RWPE1 (cell line): ENCODE data around the gene CALHM2.

Experiments used
- CTCF ChIA-PET: fragments of 350-600 bp; sonication (Branson Sonifier 250); formaldehyde crosslinking; extraction: SDS; loops from one replicate; lab custom pipeline; 2021; lab: Yijun Ruan, JAX
- POLR2A ChIA-PET: fragments of 400-600 bp; formaldehyde crosslinking; extraction: SDS; loops from one replicate; lab custom pipeline; 2020; ENCODE audit warnings: antibody characterized with exemption; ENCODE audit not compliant: low non-redundant PET; lab: Yijun Ruan, JAX
- DNase-seq: peaks from one replicate; pipeline ENCODE4 v3.0.0; 2012; ENCODE audit warnings: low spot score
- H3K27ac ChIP-seq: fragments of 450-650 bp; 2 replicates; pipeline ENCODE4 v1.5.1; 2017
- TF ChIP-seq, protein P1 (sequence below): fragments of 450-650 bp; conservative IDR thresholded peaks from 2 replicates; pipeline ENCODE4 v1.5.1; 2017; ENCODE audit warnings: low read depth, mild to moderate bottlenecking

Gene CALHM2

DNA sequence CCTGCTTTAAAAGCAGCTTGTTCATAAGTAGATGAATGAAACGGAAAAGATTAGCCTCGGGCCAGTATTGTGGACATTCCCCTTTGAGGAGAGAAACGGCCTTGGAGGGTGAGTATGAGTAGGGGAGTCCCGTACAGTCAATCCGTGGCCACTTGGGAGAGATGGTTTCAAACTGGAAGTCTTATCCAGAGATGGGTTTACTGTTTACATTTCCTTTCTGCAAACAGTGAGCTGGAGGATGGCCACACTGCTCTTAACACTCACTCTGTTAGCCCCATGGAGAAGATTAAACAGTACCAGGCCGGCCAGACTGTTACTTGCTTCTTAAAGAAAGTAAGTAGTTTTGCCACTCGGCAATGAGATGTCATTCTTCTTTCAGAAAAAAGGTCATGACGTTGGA, 20.3 kb downstream of the CALHM2 start:
- H3K27ac ChIP-seq = no peak overlapping the region
- POLR2A ChIA-PET = no interaction called here
- DNase-seq = no peak
- TF ChIP-seq, protein P1, sequence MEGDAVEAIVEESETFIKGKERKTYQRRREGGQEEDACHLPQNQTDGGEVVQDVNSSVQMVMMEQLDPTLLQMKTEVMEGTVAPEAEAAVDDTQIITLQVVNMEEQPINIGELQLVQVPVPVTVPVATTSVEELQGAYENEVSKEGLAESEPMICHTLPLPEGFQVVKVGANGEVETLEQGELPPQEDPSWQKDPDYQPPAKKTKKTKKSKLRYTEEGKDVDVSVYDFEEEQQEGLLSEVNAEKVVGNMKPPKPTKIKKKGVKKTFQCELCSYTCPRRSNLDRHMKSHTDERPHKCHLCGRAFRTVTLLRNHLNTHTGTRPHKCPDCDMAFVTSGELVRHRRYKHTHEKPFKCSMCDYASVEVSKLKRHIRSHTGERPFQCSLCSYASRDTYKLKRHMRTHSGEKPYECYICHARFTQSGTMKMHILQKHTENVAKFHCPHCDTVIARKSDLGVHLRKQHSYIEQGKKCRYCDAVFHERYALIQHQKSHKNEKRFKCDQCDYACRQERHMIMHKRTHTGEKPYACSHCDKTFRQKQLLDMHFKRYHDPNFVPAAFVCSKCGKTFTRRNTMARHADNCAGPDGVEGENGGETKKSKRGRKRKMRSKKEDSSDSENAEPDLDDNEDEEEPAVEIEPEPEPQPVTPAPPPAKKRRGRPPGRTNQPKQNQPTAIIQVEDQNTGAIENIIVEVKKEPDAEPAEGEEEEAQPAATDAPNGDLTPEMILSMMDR = no peak
- CTCF ChIA-PET = no interaction called here

DNA sequence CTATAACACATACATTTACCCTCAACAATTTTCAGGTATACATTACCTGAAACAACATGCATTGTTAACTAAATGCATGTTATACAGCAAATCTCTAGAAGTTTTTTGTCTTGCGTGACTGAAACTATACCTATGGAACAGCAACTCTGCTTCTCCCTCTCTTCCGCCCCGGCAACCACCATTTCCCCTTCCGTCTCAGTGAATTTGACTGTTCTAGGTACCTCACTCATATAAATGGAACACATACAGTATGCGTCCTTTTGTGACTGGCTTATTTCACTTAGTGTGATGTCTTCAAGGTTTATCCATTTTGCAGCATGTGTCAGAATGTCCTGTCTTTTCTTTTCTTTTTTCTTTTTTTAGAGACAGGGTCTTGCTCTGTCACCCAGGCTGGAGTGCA, 22.5 kb downstream of the CALHM2 start:
- POLR2A ChIA-PET = no interaction called here
- CTCF ChIA-PET = no interaction called here
- no peak for DNase-seq
- TF ChIP-seq, protein P1 = no peak
- H3K27ac ChIP-seq = no peak overlapping the region

DNA sequence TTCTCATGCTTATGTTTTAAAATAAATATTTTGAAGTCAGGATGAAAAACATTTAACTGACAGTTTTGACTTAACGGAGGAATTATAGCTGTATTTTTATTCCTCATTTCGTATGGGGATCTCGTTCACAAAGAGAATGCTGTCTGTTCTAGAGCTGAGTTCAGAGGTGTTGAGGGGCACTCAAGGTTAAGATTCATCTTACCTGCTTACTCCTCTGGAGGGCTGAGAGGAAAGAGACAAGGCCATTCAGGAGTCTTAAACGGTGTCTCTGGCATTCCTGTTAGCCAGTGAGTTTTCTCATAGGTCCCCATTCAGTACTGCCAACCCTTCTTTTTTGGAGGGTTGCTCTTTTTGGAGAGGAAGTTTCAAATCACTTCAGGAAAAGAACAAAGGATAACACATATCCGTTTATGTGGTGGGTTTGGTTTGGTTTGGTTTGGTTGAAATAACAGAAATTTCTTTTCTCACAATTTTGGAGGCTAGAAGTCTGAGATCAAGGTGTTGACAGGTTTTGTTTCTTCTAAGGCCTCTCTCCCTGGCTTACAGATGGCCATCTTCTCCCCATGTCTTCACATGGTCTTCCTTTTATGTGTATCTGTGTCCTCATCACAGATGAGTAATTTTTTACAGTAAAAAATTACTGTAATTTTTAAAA, 23.1 kb downstream of the CALHM2 start:
- CTCF ChIA-PET = interaction anchor here (1.7 kb wide), 1 partner anchor 56 kb away, joined by 4 read pairs; no protein-coding TSS in a partner anchor
- POLR2A ChIA-PET = no interaction called here
- no peak for DNase-seq
- TF ChIP-seq, protein P1 = no peak
- H3K27ac ChIP-seq = no peak overlapping the region

DNA sequence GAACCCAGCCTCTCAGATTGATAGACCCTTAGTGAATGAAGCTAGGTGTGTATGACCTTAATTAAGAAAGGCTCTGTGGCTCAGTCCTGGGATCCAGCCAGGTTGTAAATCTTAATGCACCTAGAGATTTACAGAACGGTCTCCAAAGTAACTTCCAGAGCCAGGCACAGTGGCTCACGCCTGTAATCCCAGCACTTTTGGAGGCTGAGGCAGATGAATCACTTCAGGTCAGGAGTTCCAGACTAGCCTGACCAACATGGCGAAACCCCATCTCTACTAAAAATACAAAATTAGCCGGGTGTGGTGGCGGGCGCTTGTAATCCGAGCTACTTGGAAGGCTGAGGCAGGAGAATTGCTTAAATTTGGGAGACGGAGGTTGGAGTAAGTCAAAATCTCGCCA, 24.3 kb downstream of the CALHM2 start:
- CTCF ChIA-PET = interaction anchor here (0.7 to 1.7 kb wide), 2 partner anchors 44 to 58 kb away, joined by 3 to 4 read pairs; no protein-coding TSS in a partner anchor
- no peak for DNase-seq
- POLR2A ChIA-PET = no interaction called here
- no peak overlapping the region for H3K27ac ChIP-seq
- TF ChIP-seq, protein P1 = no peak

DNA sequence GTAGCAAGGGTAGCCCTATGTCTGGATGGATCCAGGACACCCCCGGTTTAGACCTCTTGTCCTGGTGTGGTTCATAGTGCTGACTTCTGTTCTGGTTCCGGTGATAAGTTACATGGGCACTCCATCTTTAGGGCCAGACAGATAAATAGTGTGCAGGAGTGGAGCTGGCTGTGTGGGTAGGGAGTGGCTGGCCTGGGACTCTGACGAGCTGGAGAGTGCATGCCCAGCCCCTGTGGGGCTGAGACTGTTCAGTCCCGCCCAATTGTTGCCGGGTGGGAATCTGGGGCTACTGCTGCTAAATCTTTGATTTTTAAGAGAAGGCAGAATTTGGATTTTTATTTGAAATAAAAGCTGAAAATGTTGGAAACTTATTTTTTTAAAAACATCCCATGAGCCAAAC, 28.4 kb downstream of the CALHM2 start:
- ChIA-PET CTCF (no interaction called here), POLR2A (no interaction called here)
- TF ChIP-seq, protein P1 = no peak
- no peak overlapping the region for H3K27ac ChIP-seq
- DNase-seq = no peak

DNA sequence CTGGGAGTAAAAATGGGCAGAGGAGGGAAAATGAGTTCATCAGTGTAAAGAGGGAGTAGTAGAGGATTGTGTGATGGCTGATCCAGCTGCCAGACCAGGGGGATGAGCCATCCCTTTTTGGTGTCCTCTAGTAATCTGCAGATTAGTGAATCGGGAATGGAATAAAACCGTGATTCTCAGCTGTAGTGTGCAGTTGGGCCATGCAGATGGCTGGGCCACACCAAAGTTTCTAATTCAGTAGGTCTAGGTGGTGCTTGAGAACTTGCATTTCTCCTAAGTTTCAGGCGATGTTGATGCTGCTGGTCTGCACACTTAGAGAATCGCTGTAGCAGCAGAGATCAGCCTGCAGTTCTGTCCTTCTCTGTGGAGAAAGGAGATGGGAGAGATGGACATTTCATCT, 33.1 kb downstream of the CALHM2 start:
- no peak overlapping the region for H3K27ac ChIP-seq
- POLR2A ChIA-PET = no interaction called here
- TF ChIP-seq, protein P1 = no peak
- no peak for DNase-seq
- CTCF ChIA-PET = interaction anchor here (0.5 to 1.2 kb wide), 3 partner anchors 17 to 66 kb away, joined by 3 to 5 read pairs (median 3); no protein-coding TSS in a partner anchor
